ENCODE measurements around the gene VWF.

VWF gene

DNA sequence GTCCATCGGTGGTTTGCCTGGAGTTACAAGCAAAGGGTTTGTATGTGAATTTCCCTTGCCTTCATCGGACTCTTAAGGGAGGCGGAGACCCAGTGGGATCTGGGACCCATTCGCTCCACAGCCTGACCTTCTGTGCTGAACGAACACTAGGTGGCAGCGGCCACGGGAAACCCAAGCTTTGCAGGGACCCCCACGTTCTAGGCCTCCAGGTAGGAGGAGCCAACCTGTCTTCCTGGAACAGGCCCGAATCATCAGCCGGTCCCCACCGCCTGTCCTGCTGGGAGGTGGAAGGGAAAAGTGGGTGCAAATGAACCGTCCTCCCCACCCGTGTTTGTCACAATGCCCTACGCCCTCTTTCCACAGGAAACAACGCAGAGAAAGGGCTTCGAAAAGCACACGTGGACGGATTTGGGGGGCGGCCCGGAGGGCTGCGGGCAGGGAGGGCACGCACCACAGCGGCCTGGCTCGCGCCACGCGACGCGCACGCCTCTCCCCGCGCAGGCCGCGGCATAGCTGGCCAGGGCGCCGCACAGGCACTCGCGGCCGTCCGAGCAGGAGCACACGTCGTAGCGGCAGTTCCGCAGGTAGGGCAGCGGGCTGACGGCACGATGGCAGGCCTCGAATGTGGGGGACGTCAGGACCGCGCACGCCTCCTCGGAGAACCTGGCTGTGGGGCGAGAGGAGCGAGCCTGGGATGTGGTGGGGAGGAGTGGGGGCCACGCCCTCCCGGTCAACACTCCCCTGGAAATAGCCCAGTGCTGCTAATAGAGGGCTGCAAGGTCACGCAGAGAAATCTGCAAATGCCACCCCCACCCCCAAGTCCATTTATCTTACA lies 67.8 kb downstream of the VWF start:
- peak; percentile 7 to 14 for DNase-seq

DNA sequence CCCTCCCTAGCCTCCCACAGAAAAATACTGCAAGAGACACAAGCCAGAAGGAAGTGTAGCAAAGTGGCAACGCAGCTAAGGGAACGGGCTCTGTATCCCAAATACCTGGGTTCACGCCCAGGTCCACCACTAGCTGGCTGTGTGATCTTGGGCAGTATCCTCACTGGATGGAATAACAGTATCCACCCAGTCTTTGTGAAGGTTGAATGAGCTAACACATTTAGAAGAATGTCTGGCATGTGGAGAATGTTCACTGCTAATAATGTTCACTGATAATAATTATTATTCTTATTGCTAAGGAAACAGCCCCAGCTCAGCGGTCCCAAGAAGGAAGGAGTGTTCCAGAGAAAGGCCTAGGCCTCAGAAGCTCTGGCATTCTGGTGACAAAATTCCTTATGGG lies 70.9 kb downstream of the VWF start:
- DNase-seq: no peak

DNA sequence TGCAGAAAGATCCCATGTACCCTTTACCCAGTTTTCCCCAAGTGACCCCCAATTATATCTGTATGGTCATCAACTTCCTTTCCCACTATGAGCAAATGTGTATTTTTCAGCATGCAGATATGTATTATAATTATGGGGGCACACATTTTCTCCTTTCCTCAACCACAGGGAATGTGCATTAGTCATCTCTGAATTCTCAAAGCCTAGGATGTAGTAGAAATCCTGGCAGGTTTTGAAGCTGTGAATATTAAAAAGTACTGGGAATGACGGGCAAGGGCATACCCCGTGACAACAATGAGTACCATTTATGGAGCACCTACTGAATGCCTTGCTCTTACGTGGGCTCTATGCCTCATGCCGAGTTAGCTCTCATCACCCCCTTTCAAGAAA lies 71.5 kb downstream of the VWF start:
- DNase-seq: no peak

DNA sequence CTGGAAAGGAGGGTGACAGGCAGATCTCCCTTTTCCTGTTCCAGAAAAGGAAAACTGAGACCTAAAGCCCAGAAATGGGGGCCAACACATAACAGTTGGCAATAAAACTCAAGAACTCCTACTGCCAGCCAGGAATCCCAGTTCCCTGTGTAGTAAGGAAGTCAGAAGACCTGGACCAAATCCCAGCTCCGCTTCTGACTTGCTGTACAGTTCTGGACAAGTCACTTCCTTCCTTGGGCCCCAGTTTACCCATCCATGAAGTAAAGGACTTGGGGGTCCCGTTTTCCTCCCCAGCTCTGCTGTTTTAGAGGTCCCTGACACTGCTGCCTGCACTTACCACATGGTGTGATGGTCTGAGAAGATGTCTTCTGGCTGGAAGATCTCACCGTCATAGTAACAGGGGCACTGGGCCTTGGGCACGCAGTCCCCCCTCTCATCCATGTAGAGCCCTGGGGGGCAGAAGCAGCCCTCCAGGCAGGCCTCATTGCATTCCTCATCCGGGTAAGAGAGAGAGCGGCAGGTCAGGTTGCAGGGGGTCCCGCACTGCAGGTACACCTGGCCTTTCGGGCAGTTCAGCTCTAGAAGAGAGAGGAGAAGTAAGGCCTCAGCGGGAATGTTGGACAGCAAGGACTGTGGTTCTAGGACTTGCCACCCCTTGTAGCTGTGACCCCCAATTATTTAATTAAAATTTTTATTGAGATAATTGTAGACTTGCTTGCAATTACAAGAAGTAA lies 72.1 kb downstream of the VWF start:
- DNase-seq: no peak

- DNase-seq: no peak
These were observed 74.5 kb downstream of the VWF start for GRCh38 chr12:6049992-6050391.

GRCh38 chr12:6049587-6049986 lies 74.9 kb downstream of the VWF start:
- DNase-seq: no peak

DNA sequence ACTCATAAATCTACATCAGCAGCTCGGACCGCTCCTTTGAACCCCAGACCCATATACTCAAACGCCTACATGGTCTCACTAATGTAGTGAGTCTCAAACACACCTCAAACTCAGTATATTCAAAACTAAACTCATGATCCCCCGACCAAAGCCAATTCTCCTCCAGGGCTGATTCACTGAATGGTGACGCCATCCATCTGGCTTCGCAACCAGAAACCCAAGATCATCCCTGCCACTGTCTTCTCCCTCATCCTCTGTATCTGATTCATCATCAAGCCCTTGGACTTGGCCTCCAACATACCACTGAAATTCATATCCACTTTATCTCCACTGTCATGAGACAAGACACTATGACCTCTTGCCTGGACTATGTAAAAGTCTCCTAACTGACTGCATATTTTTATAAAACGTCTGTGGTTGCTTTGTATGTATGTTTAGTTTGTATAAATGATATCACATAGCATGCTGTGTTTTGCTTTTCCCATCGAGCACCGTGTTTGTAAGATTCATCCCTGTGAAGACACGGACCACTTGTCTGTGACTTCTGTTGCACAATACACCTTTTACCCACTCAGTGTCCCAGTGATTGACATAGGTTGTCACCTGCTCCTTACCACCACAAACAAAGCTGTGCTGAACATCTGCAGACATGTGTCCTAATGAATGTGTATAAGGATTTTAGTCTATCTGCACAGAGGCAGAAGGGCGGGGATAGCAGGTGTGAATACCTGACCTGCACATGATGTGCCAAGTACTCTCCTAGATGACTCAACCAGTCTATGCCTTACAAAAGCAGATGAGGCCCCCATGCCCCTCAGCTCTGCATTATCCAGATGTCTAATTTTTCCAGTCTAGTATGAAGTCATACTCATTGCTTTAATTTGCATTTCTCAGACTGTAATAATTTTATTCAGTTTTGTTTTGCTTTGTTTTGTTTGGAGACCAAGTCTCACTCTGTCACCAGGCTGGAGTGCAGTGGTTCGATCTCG lies 76.9 kb downstream of the VWF start:
- DNase-seq: no peak

GRCh38 chr12:6046511-6047180 lies 77.8 kb downstream of the VWF start:
- no peak for DNase-seq

- no peak for DNase-seq
These were observed 79.0 kb downstream of the VWF start for GRCh38 chr12:6045438-6045837.

GRCh38 chr12:6044082-6044481 lies 80.4 kb downstream of the VWF start:
- no peak for DNase-seq

DNA sequence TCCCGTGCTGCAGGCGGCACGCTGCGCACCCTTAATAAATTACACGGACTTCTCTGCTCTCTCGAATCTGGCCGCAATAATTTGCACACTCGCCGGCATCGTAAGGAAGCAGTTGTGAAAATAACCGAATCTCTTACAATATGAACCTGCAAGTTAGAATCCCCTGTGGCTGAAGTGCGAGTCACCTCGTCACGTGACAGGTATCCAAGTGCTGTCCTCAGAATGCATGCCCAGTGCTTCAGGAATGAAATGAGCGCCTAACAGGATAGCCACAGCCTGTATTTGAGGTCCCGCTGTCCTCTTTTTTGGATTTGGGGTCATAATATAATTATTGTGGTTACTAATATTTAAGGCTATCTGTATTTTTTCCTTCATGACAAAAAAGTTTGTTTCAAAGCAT lies 82.0 kb downstream of the VWF start:
- no peak for DNase-seq

GRCh38 chr12:6041891-6042290 lies 82.6 kb downstream of the VWF start:
- DNase-seq: no peak

GRCh38 chr12:6040815-6041214 lies 83.7 kb downstream of the VWF start:
- DNase-seq: no peak

- DNase-seq: peak; percentile 40 to 51
These were observed 84.4 kb downstream of the VWF start for GRCh38 chr12:6039894-6040601.

- peak; percentile 36 to 53 for DNase-seq
These were observed 86.3 kb downstream of the VWF start for GRCh38 chr12:6038160-6038559.

- DNase-seq: no peak
These were observed 87.0 kb downstream of the VWF start for GRCh38 chr12:6037459-6037858.

DNA sequence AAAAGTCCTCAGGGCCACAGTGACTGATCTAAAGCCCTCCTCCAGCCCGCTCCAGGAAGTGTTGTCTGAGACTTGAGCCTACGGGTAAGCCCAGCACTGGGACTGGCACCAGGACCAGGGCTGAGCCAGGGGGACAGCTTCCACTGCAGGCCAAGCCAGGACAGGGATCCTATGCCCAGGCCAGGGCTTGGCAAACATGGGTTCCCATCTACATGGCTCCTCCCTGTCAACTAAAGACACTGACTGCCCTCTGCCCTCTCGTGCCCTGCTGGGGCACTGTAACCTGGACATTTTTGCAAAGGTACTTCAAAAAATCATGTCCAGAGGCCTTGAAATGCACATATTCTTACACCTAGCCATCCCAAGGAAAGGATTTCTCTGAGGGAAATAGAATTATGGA lies 88.0 kb downstream of the VWF start:
- DNase-seq: no peak

GRCh38 chr12:6034596-6034995 lies 89.9 kb downstream of the VWF start:
- DNase-seq: no peak

DNA sequence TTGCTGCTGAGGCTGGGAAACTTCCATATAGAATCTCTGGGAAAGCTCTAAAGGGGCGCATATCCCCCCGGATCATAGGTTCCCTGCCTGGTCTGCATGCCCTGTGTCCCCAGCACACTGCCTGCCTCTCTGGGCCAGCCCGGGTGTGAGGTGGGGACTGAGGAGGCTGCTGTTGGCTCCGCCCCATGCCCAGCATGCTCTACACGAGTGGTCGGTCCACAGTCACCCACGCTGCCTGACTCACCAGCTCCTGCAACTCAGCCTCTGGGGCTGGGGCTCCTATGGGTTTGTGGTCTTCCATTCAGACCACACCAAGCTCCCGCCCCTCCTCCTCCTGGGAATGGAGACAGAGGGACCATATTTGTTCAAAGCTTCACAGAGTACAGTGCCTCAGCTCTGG lies 90.9 kb downstream of the VWF start:
- no peak for DNase-seq

DNA sequence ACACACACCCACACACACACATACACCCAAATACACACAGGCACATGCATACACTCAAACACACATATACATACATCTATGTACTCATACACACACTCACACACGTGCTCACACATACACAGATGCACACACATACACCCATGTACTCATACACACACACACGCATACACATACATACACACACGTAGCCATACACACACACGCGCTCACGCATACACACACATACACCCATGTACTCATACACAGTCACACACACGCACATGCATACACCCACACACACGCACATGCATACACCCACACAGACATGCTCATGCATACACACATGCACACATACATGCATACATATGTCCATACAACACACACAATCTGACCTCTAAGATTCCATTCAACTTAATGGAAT lies 91.7 kb downstream of the VWF start:
- DNase-seq: no peak

DNA sequence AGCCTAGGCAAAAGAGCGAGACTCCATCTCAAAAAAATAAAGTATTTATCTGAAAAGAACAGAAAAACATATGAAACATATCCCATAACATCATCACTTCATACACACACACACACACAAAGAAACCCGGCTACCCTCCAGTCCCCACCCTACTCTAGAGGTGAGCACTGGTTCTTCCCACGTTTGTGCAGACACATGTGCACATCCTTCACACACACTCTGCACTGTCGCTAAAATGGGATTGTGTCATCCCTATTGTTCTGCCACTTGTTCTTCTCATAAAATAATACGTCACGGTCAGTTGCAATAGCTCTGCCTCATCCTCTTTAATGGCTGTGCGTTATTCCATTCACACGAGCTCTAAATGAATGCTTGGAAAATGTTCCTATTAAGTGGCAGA lies 93.5 kb downstream of the VWF start:
- DNase-seq: no peak

DNA sequence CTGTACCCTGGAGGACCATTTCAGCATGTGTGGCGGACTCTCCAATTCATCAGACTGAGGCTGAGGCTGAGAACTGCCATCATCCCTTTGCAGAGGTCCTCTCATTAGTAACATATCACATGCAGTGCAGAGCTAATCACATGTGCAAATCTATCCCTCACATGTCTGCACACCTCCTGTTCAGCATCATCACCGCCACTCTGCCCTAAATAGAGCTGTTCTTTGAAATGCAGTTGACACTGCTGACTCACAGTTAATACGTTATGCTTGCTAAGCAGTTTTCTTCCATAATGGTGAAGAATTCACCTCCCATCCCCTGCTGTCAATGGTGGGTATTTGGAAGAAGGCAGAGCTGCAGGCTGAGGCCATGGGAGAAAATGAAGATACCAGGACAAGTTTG lies 94.4 kb downstream of the VWF start:
- DNase-seq: no peak

Data from CD4-positive, alpha-beta T cell treated with Interleukin-1 beta for 1 hour (primary cell).